Karpas-422 (cell line): ENCODE results near the gene QPCT. TPM values are rescaled to one million over a fixed set of nuclear protein-coding genes. Genes with fewer than 3 reads are reported as not detected.

ENCODE experiments used
- DNase-seq: peaks from one replicate; pipeline ENCODE4 v3.0.0-alpha.2; 2015
- H2AFZ ChIP-seq: fragments of 200-600 bp; sonication (generic); 2 replicates; pipeline ENCODE4 v1.6.1; 2014; ENCODE audit warnings: antibody characterized with exemption, low read length, mixed read lengths
- H3K27ac ChIP-seq: fragments of 200-600 bp; sonication (generic); 2 replicates; pipeline ENCODE4 v1.5.1; 2014; ENCODE audit warnings: mild to moderate bottlenecking, low read length, moderate library complexity
- H3K27me3 ChIP-seq: fragments of 200-600 bp; sonication (generic); 2 replicates; pipeline ENCODE4 v1.6.1; 2014; ENCODE audit warnings: low read length, mixed read lengths
- H3K36me3 ChIP-seq: fragments of 200-600 bp; sonication (generic); 2 replicates; pipeline ENCODE4 v1.6.1; 2014; ENCODE audit warnings: low read length, mixed read lengths; ENCODE audit not compliant: insufficient read depth
- H3K4me1 ChIP-seq: fragments of 200-600 bp; sonication (generic); 2 replicates; pipeline ENCODE4 v1.6.1; 2014; ENCODE audit warnings: mild to moderate bottlenecking, low read length, mixed read lengths
- H3K4me2 ChIP-seq: fragments of 200-600 bp; sonication (generic); 2 replicates; pipeline ENCODE4 v1.6.1; 2014; ENCODE audit warnings: low read length, low read depth, mild to moderate bottlenecking; ENCODE audit not compliant: poor library complexity, severe bottlenecking
- H3K4me3 ChIP-seq: fragments of 200-600 bp; sonication (generic); 2 replicates; pipeline ENCODE4 v1.5.1; 2014; ENCODE audit warnings: mild to moderate bottlenecking, antibody characterized with exemption, low read length, mixed read lengths
- H3K79me2 ChIP-seq: fragments of 200-600 bp; sonication (generic); 2 replicates; pipeline ENCODE4 v1.6.1; 2014; ENCODE audit warnings: mild to moderate bottlenecking, low read length, mixed read lengths
- H3K9ac ChIP-seq: fragments of 200-600 bp; sonication (generic); 2 replicates; pipeline ENCODE4 v1.6.0; 2014; ENCODE audit warnings: low read length
- H3K9me2 ChIP-seq: fragments of 200-600 bp; sonication (generic), shearing (Covaris generic); replicated peaks from 2 replicates; pipeline ENCODE4 v1.6.0; 2014; ENCODE audit warnings: mild to moderate bottlenecking, low read length, moderate library complexity; ENCODE audit not compliant: insufficient read depth
- H3K9me3 ChIP-seq: fragments of 300-700, 200-600 bp; sonication (generic); 2 replicates; pipeline ENCODE4 v1.6.1; 2014; ENCODE audit warnings: low read length, mixed read lengths
- H4K20me1 ChIP-seq: fragments of 200-600 bp; sonication (generic); 2 replicates; pipeline ENCODE4 v1.6.1; 2014; ENCODE audit warnings: mild to moderate bottlenecking, antibody characterized with exemption, low read length, low read depth; ENCODE audit not compliant: insufficient read depth
- total RNA-seq: library from RNA; depleted of rRNA; stranded (reverse); fragments of >200 nt; shearing (Covaris generic); gene quantifications from 2 replicates; pipeline ENCODE4 v1.2.3, GENCODE V29; 2014; ENCODE audit warnings: low replicate concordance

QPCT gene
- total RNA-seq, 1 experiment from 2014 or later: 4.8 TPM

GRCh38 chr2:37326866-37327634 lies 17.4 kb upstream of the QPCT start:
- H3K9me3 ChIP-seq: no peaks in the 10 kb centered on the region
- no peak overlapping the region for H3K4me2 ChIP-seq
- H4K20me1 ChIP-seq: no peaks in the 10 kb centered on the region
- peaks cover 29% of the 10 kb centered on the region for H3K4me1 ChIP-seq
- no peaks in the 10 kb centered on the region for H3K79me2 ChIP-seq
- H3K4me3 ChIP-seq: no peak overlapping the region
- H3K27me3 ChIP-seq: no peaks in the 10 kb centered on the region
- no peaks in the 10 kb centered on the region for H3K9me2 ChIP-seq
- H2AFZ ChIP-seq: no peak overlapping the region
- no peak overlapping the region for H3K9ac ChIP-seq
- no peak overlapping the region for H3K27ac ChIP-seq
- H3K36me3 ChIP-seq: no peaks in the 10 kb centered on the region
- no peak for DNase-seq

- Histone ChIP-seq H3K4me1 (peaks cover 8% of the 10 kb centered on the region), H3K36me3 (no peaks in the 10 kb centered on the region), H4K20me1 (no peaks in the 10 kb centered on the region), H3K27me3 (no peaks in the 10 kb centered on the region), H2AFZ (no peak overlapping the region), H3K9ac (no peak overlapping the region), H3K4me3 (no peak overlapping the region), H3K9me2 (no peaks in the 10 kb centered on the region), H3K27ac (no peak overlapping the region), H3K9me3 (no peaks in the 10 kb centered on the region), H3K79me2 (no peaks in the 10 kb centered on the region), H3K4me2 (no peak overlapping the region)
- DNase-seq: no peak
These were observed 13.7 kb upstream of the QPCT start for GRCh38 chr2:37330681-37331080.

- Histone ChIP-seq H3K4me1 (peaks cover 20% of the 10 kb centered on the region), H3K27me3 (no peaks in the 10 kb centered on the region), H3K9me2 (no peaks in the 10 kb centered on the region), H3K9me3 (no peaks in the 10 kb centered on the region), H3K4me3 (no peak overlapping the region), H2AFZ (no peak overlapping the region), H4K20me1 (no peaks in the 10 kb centered on the region), H3K36me3 (no peaks in the 10 kb centered on the region), H3K4me2 (no peak overlapping the region), H3K9ac (no peak overlapping the region), H3K79me2 (no peaks in the 10 kb centered on the region), H3K27ac (no peak overlapping the region)
- DNase-seq: no peak
These were observed 11.9 kb upstream of the QPCT start for GRCh38 chr2:37332560-37332959.

- Histone ChIP-seq H3K4me3 (no peak overlapping the region), H3K4me1 (peaks cover 20% of the 10 kb centered on the region), H3K36me3 (no peaks in the 10 kb centered on the region)
These were observed 11.2 kb upstream of the QPCT start for GRCh38 chr2:37333256-37333655.

GRCh38 chr2:37335604-37336003 lies 8.8 kb upstream of the QPCT start:
- no peaks in the 10 kb centered on the region for H4K20me1 ChIP-seq
- DNase-seq: no peak
- H3K4me3 ChIP-seq: no peak overlapping the region
- no peak overlapping the region for H3K4me2 ChIP-seq
- H3K27me3 ChIP-seq: no peaks in the 10 kb centered on the region
- no peaks in the 10 kb centered on the region for H3K79me2 ChIP-seq
- H3K9me3 ChIP-seq: no peaks in the 10 kb centered on the region
- peaks cover 20% of the 10 kb centered on the region for H3K4me1 ChIP-seq
- H3K9ac ChIP-seq: no peak overlapping the region
- no peak overlapping the region for H2AFZ ChIP-seq
- no peaks in the 10 kb centered on the region for H3K36me3 ChIP-seq
- H3K9me2 ChIP-seq: no peaks in the 10 kb centered on the region
- H3K27ac ChIP-seq: no peak overlapping the region

More at GRCh38 chr2:37333256-37333655, 11.2 kb upstream of the QPCT start:
- DNase-seq: no peak
- Histone ChIP-seq H2AFZ (no peak overlapping the region), H3K4me2 (no peak overlapping the region), H3K9ac (no peak overlapping the region), H3K9me3 (no peaks in the 10 kb centered on the region), H3K9me2 (no peaks in the 10 kb centered on the region), H4K20me1 (no peaks in the 10 kb centered on the region), H3K27me3 (no peaks in the 10 kb centered on the region), H3K27ac (no peak overlapping the region), H3K79me2 (no peaks in the 10 kb centered on the region)

- Histone ChIP-seq H2AFZ (no peak overlapping the region), H4K20me1 (no peaks in the 10 kb centered on the region), H3K9me3 (no peaks in the 10 kb centered on the region), H3K27me3 (no peaks in the 10 kb centered on the region), H3K9ac (no peak overlapping the region), H3K27ac (no peak overlapping the region), H3K9me2 (no peaks in the 10 kb centered on the region), H3K4me1 (peaks cover 19% of the 10 kb centered on the region), H3K4me3 (no peak overlapping the region), H3K36me3 (no peaks in the 10 kb centered on the region), H3K79me2 (no peaks in the 10 kb centered on the region), H3K4me2 (no peak overlapping the region)
- no peak for DNase-seq
These were observed 6.7 kb upstream of the QPCT start for GRCh38 chr2:37337620-37338280.

- Histone ChIP-seq H3K9me2 (no peaks in the 10 kb centered on the region), H2AFZ (no peak overlapping the region), H3K36me3 (no peaks in the 10 kb centered on the region), H3K9ac (no peak overlapping the region), H3K4me3 (no peak overlapping the region), H3K79me2 (no peaks in the 10 kb centered on the region), H3K27ac (no peak overlapping the region), H4K20me1 (no peaks in the 10 kb centered on the region), H3K27me3 (no peaks in the 10 kb centered on the region), H3K9me3 (no peaks in the 10 kb centered on the region), H3K4me2 (no peak overlapping the region), H3K4me1 (peaks cover 11% of the 10 kb centered on the region)
- DNase-seq: no peak
These were observed 5.5 kb upstream of the QPCT start for GRCh38 chr2:37338933-37339332.

GRCh38 chr2:37340637-37341036 lies 3.8 kb upstream of the QPCT start:
- Histone ChIP-seq H3K9ac (no peak overlapping the region), H3K27me3 (no peaks in the 10 kb centered on the region), H3K79me2 (no peaks in the 10 kb centered on the region), H3K36me3 (no peaks in the 10 kb centered on the region), H3K4me1 (peaks cover 21% of the 10 kb centered on the region), H3K9me2 (no peaks in the 10 kb centered on the region), H3K4me2 (no peak overlapping the region), H4K20me1 (no peaks in the 10 kb centered on the region), H2AFZ (no peak overlapping the region), H3K9me3 (no peaks in the 10 kb centered on the region), H3K27ac (no peak overlapping the region), H3K4me3 (no peak overlapping the region)
- no peak for DNase-seq
